ENCODE measurements around the gene OR6C70.

Gene OR6C70

DNA sequence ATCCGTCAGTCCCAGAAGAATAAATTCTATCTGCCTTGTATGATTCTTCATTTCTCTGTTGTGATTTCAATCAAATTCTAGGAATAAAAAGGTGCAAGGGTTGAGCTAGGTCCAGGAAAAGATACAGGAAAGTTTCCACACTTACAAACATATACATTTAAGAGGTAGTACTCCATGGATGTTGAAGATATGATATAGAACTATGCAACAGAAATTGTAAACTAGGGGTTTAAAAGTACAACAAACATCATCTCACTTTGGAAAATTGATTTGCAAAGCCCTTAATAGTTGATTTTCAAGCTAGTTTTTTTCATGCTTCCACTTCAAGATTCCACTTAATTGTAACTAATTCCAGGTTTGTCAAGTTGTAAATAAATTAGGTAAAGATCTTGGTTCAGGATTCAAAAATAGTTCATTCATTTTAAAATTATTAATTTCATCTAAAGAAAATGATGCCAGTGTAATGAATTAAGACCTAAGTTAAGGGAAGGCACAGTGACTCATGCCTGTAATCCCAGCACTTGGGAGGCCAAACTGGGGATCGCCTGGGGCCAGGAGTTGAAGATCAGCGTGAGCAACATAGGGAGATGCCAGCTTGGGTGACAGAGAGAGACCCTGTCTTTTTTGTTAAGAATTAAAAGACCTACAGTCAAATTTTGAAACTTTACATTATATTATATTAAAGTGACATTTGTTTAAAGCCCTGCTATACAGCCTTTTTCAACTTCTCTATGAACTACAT is at the start of gene OR6C70:
Gene OR6C70, minus strand, starts transcription at position 51 of the 742 bp plus-strand sequence. Its CDS starts 0 bp downstream, at position 51.
- Histone ChIP-seq H3K27me3 (peaks cover 47% of the 10 kb centered on the region), H3K36me3 (no peaks in the 10 kb centered on the region), H3K27ac (no peak within 1 kb of the TSS), H3K9me3 (no peaks in the 10 kb centered on the region), H3K4me1 (ENCODE audit: control insufficient read depth in 1 of 2, insufficient read depth in 1 of 2, low read depth in 1 of 2, low read length in 1 of 2) (no peaks in the 10 kb centered on the region), H3K4me3 (ENCODE audit: low read depth in 1 of 2, low read length in 1 of 2) (no peak within 1 kb of the TSS)
- TF ChIP-seq, protein P1, sequence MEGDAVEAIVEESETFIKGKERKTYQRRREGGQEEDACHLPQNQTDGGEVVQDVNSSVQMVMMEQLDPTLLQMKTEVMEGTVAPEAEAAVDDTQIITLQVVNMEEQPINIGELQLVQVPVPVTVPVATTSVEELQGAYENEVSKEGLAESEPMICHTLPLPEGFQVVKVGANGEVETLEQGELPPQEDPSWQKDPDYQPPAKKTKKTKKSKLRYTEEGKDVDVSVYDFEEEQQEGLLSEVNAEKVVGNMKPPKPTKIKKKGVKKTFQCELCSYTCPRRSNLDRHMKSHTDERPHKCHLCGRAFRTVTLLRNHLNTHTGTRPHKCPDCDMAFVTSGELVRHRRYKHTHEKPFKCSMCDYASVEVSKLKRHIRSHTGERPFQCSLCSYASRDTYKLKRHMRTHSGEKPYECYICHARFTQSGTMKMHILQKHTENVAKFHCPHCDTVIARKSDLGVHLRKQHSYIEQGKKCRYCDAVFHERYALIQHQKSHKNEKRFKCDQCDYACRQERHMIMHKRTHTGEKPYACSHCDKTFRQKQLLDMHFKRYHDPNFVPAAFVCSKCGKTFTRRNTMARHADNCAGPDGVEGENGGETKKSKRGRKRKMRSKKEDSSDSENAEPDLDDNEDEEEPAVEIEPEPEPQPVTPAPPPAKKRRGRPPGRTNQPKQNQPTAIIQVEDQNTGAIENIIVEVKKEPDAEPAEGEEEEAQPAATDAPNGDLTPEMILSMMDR (IDR thresholded peaks at IDR 0.05): no peak

DNA sequence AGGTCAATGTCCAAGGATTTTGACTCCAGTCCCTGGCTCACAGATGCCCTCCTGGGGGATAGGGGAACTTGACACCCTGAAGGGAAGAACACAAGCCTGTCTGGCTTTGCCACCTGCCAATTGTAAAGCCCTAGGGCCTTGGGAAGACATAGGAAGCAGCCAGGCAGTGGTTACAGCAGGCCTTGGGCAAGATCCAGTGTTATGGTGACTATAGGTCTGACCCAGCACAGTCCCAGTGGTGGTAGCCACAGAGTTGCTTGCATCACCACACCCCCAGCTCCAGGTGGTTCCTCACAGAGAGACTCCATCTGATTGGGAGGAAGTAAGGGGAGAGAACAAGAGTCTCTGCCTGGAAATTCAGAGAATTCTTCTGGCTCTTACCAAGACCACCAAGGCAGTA is 46.5 kb upstream of the OR6C70 start:
- Histone ChIP-seq H3K27ac (no peak overlapping the region), H3K9me3 (no peaks in the 10 kb centered on the region)

DNA sequence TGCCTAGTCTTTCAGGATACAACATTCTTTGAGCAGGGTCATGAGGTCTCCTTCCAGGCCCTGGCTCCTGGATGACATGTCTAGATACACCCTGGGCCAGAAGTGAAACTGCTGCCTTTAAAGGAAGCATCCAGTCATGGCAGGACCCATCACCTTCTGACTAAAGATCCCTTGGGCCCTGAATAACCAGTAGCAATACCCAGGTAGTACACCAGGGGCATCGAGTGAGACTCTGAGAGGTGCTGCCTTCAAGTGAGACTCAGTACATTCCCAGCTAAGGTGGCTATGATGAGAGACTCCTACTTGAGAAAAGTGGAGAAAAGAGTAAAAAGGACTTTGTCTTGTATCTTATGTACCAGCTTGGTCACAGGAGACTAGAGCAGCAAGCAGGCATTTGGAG is 45.8 kb upstream of the OR6C70 start:
- TF ChIP-seq, protein P1 (IDR thresholded peaks at IDR 0.05): no peak
- Histone ChIP-seq H3K27me3 (peaks cover 6% of the 10 kb centered on the region), H3K36me3 (no peaks in the 10 kb centered on the region), H3K4me1 (ENCODE audit: control insufficient read depth in 1 of 2, insufficient read depth in 1 of 2, low read depth in 1 of 2, low read length in 1 of 2) (no peaks in the 10 kb centered on the region), H3K9me3 (no peaks in the 10 kb centered on the region), H3K27ac (no peak overlapping the region), H3K4me3 (ENCODE audit: low read depth in 1 of 2, low read length in 1 of 2) (no peak overlapping the region)

More for the DNA sequence above, 46.5 kb upstream of the OR6C70 start:
- TF ChIP-seq, protein P1 (IDR thresholded peaks at IDR 0.05): no peak
- no peaks in the 10 kb centered on the region for H3K36me3 ChIP-seq
- no peaks in the 10 kb centered on the region for H3K4me1 ChIP-seq (ENCODE audit: control insufficient read depth in 1 of 2, insufficient read depth in 1 of 2, low read depth in 1 of 2, low read length in 1 of 2)
- H3K4me3 ChIP-seq (ENCODE audit: low read depth in 1 of 2, low read length in 1 of 2): no peak overlapping the region
- H3K27me3 ChIP-seq: peaks cover 6% of the 10 kb centered on the region

DNA sequence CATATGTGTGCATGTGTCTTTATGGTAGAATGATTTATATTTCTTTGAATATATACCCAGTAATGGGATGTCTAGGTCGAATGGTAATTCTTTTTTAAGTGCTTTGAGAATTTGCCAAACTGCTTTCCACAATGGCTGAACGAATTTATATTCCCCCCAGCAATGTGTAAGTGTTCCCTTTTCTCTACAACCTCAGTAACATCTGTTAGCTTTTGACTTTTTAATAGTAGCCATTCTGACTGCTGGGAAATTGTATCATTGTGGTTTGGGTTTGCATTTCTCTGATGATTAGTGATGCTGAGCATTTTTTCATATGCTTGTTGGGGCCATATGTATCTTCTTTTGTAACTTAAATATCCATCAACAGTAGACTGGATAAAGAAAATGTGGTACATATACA is 31.7 kb upstream of the OR6C70 start:
- TF ChIP-seq, protein P1 (IDR thresholded peaks at IDR 0.05): no peak
- no peak overlapping the region for H3K27ac ChIP-seq
- H3K27me3 ChIP-seq: no peaks in the 10 kb centered on the region
- no peaks in the 10 kb centered on the region for H3K4me1 ChIP-seq (ENCODE audit: control insufficient read depth in 1 of 2, insufficient read depth in 1 of 2, low read depth in 1 of 2, low read length in 1 of 2)
- H3K9me3 ChIP-seq: no peaks in the 10 kb centered on the region
- no peaks in the 10 kb centered on the region for H3K36me3 ChIP-seq
- H3K4me3 ChIP-seq (ENCODE audit: low read depth in 1 of 2, low read length in 1 of 2): no peak overlapping the region

DNA sequence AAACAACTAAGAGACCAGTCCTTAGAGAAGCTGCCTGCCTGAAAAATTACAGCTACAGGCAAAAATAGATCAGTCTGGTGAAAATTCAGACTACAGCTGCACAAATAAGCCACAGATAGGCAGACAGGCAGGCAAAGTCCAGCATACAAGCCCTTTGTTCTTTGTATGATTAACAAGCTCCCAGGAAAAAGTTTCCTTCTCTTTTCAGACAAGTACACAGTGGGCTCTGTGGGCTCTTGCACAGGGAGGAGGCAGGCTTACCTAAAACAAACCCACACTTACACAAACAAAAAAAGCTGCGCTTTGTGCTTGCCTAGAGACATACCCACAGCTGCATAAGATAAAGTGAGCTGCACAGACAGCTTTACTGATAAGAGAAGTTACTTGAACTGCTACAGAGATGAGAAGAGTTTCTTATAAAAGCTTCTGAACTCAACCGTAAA is 29.9 kb upstream of the OR6C70 start:
- H3K4me1 ChIP-seq (ENCODE audit: control insufficient read depth in 1 of 2, insufficient read depth in 1 of 2, low read depth in 1 of 2, low read length in 1 of 2): no peaks in the 10 kb centered on the region
- H3K27ac ChIP-seq: no peak overlapping the region
- no peak overlapping the region for H3K4me3 ChIP-seq (ENCODE audit: low read depth in 1 of 2, low read length in 1 of 2)

More for the DNA sequence above, 29.9 kb upstream of the OR6C70 start:
- Histone ChIP-seq H3K36me3 (no peaks in the 10 kb centered on the region), H3K27me3 (no peaks in the 10 kb centered on the region), H3K9me3 (no peaks in the 10 kb centered on the region)
- TF ChIP-seq, protein P1 (IDR thresholded peaks at IDR 0.05): no peak
